Measurements from ENCODE around the gene DUX4.
"Not testable (repeated sequence)": the region's sequence is repeated elsewhere in the genome, so short reads cannot be mapped to it uniquely, and the experiment has no call there.

The DUX4 gene

GRCh38 chr4:190173428-190173827 lies at the start of gene DUX4:
DUX4 (plus strand) TSS chr4:190173774; CDS start chr4:190173774, 0 bp downstream.
- DNase-seq (ENCODE audit: low read depth in 2 of 2, low spot score in 1 of 2), result not testable (repeated sequence)

- DNase-seq (ENCODE audit: low read depth in 2 of 2, low spot score in 1 of 2), result not testable (repeated sequence)
Observed at GRCh38 chr4:190175436-190175835, 1.9 kb downstream of the DUX4 start.

GRCh38 chr4:190177727-190178605 lies 4.4 kb downstream of the DUX4 start:
- DNase-seq (ENCODE audit: low read depth in 2 of 2, low spot score in 1 of 2), result peak in 1 of 2 donors; percentile 0

DNA sequence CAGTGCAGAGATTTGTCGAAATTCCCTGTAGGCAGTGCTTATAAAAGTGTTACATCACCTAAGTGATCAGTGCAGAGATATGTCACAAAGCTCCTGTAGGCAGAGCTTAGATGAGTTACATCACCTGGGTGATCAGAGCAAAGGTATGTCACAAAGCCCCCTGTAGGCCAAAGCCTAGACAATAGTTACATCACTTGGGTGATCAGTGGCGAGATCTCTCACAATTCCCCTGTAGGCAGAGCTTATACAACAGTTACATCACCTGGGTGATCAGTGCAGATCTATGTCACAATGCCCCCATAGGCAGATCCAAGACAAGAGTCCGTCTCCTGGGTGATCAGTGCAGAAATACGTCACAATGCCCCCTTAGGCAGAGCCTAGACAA lies 5.0 kb downstream of the DUX4 start:
- DNase-seq (ENCODE audit: low read depth in 2 of 2, low spot score in 1 of 2), result not testable (repeated sequence)

- DNase-seq (ENCODE audit: low read depth in 2 of 2, low spot score in 1 of 2), result not testable (repeated sequence)
Observed at GRCh38 chr4:190179030-190179739, 5.6 kb downstream of the DUX4 start.

DNA sequence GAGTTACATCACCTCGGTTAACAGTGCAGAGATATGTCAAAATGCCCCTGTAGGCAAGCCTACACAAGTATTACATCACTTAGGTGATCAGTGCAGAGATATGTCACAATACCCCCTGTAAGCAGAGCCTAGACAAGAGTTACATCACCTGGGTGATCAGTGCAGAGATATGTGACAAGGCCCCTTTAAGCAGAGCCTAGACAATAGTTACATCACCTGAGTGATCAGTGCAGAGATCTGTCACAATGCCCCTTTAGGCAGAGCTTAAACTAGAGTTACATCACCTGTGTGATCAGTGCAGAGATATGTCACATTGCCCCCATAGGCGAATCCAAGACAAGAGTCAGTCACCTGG lies 6.1 kb downstream of the DUX4 start:
- not testable (repeated sequence) for DNase-seq (ENCODE audit: low read depth in 2 of 2, low spot score in 1 of 2)

GRCh38 chr4:190180947-190181346 lies 7.4 kb downstream of the DUX4 start:
- DNase-seq (ENCODE audit: low read depth in 2 of 2, low spot score in 1 of 2), result not testable (repeated sequence)

DNA sequence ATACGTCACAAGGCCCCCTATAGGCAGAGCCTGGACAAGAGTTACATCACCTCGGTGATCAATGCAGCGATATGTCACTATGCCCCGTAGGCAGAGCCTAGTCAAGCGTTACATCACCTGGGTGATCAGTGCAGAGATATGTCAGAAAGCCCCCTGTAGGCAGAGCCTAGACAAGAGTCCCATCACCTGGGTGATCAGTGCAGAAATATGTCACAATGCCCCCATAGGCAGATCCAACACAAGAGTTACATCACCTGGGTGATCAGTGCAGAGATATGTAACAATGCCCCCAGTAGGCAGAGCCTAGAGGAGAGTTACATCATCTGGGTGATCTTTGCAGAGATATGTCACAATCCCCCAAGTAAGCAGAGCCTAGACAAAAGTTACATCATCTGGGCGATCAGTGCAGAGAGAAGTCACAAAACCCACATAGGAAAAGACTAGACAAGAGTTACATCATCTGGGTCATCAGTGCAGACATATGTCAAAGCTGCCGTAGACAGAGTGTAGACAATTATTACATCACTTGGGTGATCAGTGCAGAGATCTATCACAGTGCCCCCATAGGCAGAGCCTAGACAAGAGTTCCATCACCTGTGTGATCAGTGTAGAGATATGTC lies 8.0 kb downstream of the DUX4 start:
- DNase-seq (ENCODE audit: low read depth in 2 of 2, low spot score in 1 of 2), result peak in 1 of 2 donors; percentile 0

DNA sequence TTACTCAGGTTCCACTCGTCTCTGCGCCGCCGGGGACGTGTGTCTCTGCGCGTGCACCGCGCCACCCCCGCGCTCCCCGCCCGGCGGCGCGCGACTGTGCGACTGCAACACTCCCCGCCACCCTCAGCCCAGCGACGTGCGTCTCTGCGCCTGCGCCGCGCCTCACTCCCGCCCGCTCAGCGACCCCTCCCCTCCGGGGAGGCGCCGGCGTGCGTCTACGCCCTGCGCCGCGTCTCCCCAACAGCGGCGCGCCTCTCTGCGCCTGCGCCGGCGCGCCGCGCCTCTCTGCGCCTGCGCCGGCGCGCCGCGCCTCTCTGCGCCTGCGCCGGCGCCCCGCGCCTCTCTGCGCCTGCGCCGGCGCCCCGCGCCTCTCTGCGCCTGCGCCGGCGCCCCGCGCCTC lies 29.9 kb downstream of the DUX4 start:
- not testable (repeated sequence) for DNase-seq (ENCODE audit: low read depth in 2 of 2, low spot score in 1 of 2)

Data from stimulated activated CD8-positive, alpha-beta memory T cell treated with anti-CD3 and anti-CD28 coated beads, Interleukin-4, amount 100 ng/mL, for 4 hours (primary cell).